Measurements from ENCODE around the gene BCAR3.

BCAR3 gene

GRCh38 chr1:93528412-93528811, 153.2 kb downstream of the BCAR3 start:
- Histone ChIP-seq H3K27ac (no peak overlapping the region), H3K4me1 (ENCODE audit: control insufficient read depth in 1 of 2, insufficient read depth in 1 of 2, low read depth in 1 of 2, low read length in 1 of 2) (no peaks in the 10 kb centered on the region), H3K27me3 (no peaks in the 10 kb centered on the region), H3K36me3 (no peaks in the 10 kb centered on the region), H3K4me3 (ENCODE audit: low read depth in 1 of 2, low read length in 1 of 2) (no peak overlapping the region), H3K9me3 (no peaks in the 10 kb centered on the region)
- TF ChIP-seq, protein P1, sequence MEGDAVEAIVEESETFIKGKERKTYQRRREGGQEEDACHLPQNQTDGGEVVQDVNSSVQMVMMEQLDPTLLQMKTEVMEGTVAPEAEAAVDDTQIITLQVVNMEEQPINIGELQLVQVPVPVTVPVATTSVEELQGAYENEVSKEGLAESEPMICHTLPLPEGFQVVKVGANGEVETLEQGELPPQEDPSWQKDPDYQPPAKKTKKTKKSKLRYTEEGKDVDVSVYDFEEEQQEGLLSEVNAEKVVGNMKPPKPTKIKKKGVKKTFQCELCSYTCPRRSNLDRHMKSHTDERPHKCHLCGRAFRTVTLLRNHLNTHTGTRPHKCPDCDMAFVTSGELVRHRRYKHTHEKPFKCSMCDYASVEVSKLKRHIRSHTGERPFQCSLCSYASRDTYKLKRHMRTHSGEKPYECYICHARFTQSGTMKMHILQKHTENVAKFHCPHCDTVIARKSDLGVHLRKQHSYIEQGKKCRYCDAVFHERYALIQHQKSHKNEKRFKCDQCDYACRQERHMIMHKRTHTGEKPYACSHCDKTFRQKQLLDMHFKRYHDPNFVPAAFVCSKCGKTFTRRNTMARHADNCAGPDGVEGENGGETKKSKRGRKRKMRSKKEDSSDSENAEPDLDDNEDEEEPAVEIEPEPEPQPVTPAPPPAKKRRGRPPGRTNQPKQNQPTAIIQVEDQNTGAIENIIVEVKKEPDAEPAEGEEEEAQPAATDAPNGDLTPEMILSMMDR (IDR thresholded peaks at IDR 0.05) = no peak

GRCh38 chr1:93526431-93526830, 155.2 kb downstream of the BCAR3 start:
- TF ChIP-seq, protein P1 (IDR thresholded peaks at IDR 0.05) = no peak
- Histone ChIP-seq H3K4me1 (ENCODE audit: control insufficient read depth in 1 of 2, insufficient read depth in 1 of 2, low read depth in 1 of 2, low read length in 1 of 2) (no peaks in the 10 kb centered on the region), H3K27me3 (no peaks in the 10 kb centered on the region), H3K27ac (no peak overlapping the region), H3K4me3 (ENCODE audit: low read depth in 1 of 2, low read length in 1 of 2) (no peak overlapping the region), H3K9me3 (no peaks in the 10 kb centered on the region), H3K36me3 (no peaks in the 10 kb centered on the region)

DNA sequence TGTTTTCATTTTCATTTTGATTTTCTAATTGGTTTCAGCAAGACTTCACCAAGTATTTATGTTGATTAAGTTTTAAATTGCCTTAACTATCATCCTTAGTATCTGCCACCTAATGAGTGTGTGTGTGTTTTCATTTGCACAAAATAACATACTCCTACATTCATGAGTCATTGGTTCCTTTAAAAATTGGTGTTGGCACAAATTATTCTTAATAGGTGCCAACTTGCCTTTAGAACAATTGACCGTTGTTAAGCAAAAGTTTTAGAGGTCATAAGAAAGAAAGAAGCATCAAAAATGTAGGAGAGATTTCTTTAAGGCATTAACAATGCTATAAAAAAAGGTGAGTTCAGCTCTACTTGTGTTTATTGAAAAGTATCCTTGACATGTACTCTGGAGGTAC, 156.2 kb downstream of the BCAR3 start:
- TF ChIP-seq, protein P1 (IDR thresholded peaks at IDR 0.05) = no peak
- H3K27me3 ChIP-seq = no peaks in the 10 kb centered on the region
- H3K27ac ChIP-seq = no peak overlapping the region

DNA sequence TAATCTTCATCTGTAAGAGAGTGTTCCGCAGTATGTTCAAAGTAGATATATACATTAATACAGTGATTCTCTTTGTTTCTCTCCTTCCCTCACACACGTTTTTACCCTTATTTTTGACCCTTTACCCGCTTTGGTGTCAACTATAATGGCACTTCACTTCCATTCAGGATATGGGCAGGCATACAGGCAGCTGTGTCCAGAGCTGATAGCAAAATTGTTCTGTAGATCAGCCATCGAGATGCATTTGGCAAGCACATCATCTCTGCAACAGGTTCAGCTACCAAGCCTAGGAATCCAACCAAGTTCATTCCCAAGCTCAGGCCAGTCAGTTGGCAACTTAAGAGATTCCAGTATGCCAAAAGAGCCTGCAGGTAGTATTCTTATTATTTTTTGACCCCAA, 158.9 kb downstream of the BCAR3 start:
- H3K4me3 ChIP-seq (ENCODE audit: low read depth in 1 of 2, low read length in 1 of 2) = no peak overlapping the region
- no peak overlapping the region for H3K27ac ChIP-seq
- H3K27me3 ChIP-seq = no peaks in the 10 kb centered on the region
- H3K9me3 ChIP-seq = no peaks in the 10 kb centered on the region
- no peaks in the 10 kb centered on the region for H3K4me1 ChIP-seq (ENCODE audit: control insufficient read depth in 1 of 2, insufficient read depth in 1 of 2, low read depth in 1 of 2, low read length in 1 of 2)
- TF ChIP-seq, protein P1 (IDR thresholded peaks at IDR 0.05) = no peak
- no peaks in the 10 kb centered on the region for H3K36me3 ChIP-seq

More for the DNA sequence above, 156.2 kb downstream of the BCAR3 start:
- no peaks in the 10 kb centered on the region for H3K4me1 ChIP-seq (ENCODE audit: control insufficient read depth in 1 of 2, insufficient read depth in 1 of 2, low read depth in 1 of 2, low read length in 1 of 2)
- no peak overlapping the region for H3K4me3 ChIP-seq (ENCODE audit: low read depth in 1 of 2, low read length in 1 of 2)
- H3K9me3 ChIP-seq = no peaks in the 10 kb centered on the region
- no peaks in the 10 kb centered on the region for H3K36me3 ChIP-seq

DNA sequence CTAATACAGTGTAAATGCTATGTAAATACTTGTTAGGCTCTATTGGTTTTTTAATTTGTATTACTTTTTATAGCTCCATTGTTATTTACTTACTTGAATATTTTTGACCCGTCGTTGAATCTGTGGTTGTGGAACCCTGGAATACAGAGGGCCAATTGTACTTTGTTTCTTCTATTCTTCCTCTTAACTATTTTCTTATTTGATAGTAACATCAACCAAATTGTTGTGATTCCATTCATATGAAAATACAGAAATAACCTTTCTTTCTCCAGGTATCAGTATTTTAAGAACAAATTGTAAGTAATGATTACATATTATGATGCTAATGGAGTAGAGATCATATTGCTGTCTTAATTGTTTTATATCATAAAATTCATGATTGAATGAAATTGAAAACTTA, 160.0 kb downstream of the BCAR3 start:
- H3K4me3 ChIP-seq (ENCODE audit: low read depth in 1 of 2, low read length in 1 of 2) = no peak overlapping the region
- no peaks in the 10 kb centered on the region for H3K36me3 ChIP-seq
- TF ChIP-seq, protein P1 (IDR thresholded peaks at IDR 0.05) = no peak
- no peaks in the 10 kb centered on the region for H3K27me3 ChIP-seq
- H3K4me1 ChIP-seq (ENCODE audit: control insufficient read depth in 1 of 2, insufficient read depth in 1 of 2, low read depth in 1 of 2, low read length in 1 of 2) = no peaks in the 10 kb centered on the region
- H3K27ac ChIP-seq = no peak overlapping the region
- no peaks in the 10 kb centered on the region for H3K9me3 ChIP-seq

All from neutrophil (primary cell).